Mucosa of descending colon (tissue), 3 donors: ENCODE measurements around the gene MCEMP1. TPM values are rescaled to one million over a fixed set of nuclear protein-coding genes. Genes with fewer than 3 reads are reported as not detected.

ENCODE experiments used
- ATAC-seq: fragments of 200-7000 bp; cut with Tn5 transposase; one replicate; pipeline ENCODE4 v1.9.1; 2020; ENCODE audit warnings: mild to moderate bottlenecking, moderate library complexity
- DNase-seq, 3 donors: peaks; one replicate each; pipeline ENCODE4 v3.0.0-alpha.2; 2020
- H3K36me3 ChIP-seq: fragments of 200-600 bp; one replicate; pipeline ENCODE4 v1.8.0; 2021; ENCODE audit warnings: low read depth, mild to moderate bottlenecking
- H3K4me1 ChIP-seq: fragments of 200-600 bp; one replicate; pipeline ENCODE4 v1.8.0; 2021; ENCODE audit warnings: low read depth, mild to moderate bottlenecking
- H3K4me3 ChIP-seq: fragments of 200-600 bp; one replicate; pipeline ENCODE4 v1.8.0; 2021; ENCODE audit warnings: mild to moderate bottlenecking
- H3K9me3 ChIP-seq: fragments of 200-600 bp; one replicate; pipeline ENCODE4 v1.8.0; 2021; ENCODE audit warnings: mild to moderate bottlenecking
- intact Hi-C, 2 donors: fragments of 100-400 bp; cut with DNase I in 1 of 2; cut with micrococcal nuclease in 1 of 2; formaldehyde crosslinking; loops; one replicate each; pipeline versions ENCODE4 v1.11.0 to v1.11.1; 2022; cut with DNase I, micrococcal nuclease
- total RNA-seq, 3 donors: library from RNA; stranded (reverse); fragmentation: NEBNext Ultra II Directional in 2 of 3; extraction: Animal tissue kit (Norgen Biotek cat#: 25700) in 2 of 3; gene quantifications; one replicate each; pipeline versions ENCODE4 v1.2.1 to v1.2.4, GENCODE V29; 2021 to 2023
- TF ChIP-seq, protein P1 (sequence below): fragments of 200-600 bp; IDR thresholded peaks from one replicate; pipeline ENCODE4 v1.8.0; 2022; ENCODE audit warnings: antibody characterized with exemption, mild to moderate bottlenecking
- donor health status: DM: no; HTN: no; CAD: no; lungs with moderate emphysema.
- donor health status: DM: no; HTN: no; CAD: no.
- donor health status: DM: no; HTN: yes; CAD: no.

The MCEMP1 gene
- total RNA-seq, 3 donors from 2014 or later: 0.36 to 0.38 TPM; not detected in 1

DNA sequence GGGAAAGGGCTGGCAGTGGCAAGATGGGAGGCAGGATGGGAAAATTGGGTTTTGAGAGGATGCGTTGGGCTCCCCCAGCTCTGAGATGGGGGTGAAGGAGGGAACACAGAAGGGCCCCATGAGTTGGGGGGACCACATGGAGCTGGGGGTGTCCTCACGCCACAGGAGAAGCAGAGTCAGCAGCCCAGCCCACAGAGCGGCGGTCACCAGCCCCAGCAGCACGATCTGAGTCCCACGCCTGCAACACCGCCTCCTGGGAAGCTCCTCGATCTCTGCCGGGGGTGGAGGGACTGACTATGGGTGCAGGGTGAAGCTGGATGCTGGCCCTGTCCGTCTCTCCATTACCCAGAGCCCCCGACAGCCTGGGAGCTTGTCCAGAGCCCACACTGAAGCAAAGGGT, 21.7 kb downstream of the MCEMP1 start:
- TF ChIP-seq, protein P1, sequence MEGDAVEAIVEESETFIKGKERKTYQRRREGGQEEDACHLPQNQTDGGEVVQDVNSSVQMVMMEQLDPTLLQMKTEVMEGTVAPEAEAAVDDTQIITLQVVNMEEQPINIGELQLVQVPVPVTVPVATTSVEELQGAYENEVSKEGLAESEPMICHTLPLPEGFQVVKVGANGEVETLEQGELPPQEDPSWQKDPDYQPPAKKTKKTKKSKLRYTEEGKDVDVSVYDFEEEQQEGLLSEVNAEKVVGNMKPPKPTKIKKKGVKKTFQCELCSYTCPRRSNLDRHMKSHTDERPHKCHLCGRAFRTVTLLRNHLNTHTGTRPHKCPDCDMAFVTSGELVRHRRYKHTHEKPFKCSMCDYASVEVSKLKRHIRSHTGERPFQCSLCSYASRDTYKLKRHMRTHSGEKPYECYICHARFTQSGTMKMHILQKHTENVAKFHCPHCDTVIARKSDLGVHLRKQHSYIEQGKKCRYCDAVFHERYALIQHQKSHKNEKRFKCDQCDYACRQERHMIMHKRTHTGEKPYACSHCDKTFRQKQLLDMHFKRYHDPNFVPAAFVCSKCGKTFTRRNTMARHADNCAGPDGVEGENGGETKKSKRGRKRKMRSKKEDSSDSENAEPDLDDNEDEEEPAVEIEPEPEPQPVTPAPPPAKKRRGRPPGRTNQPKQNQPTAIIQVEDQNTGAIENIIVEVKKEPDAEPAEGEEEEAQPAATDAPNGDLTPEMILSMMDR: no peak
- no peaks in the 10 kb centered on the region for H3K36me3 ChIP-seq
- H3K4me3 ChIP-seq: no peak overlapping the region
- intact Hi-C loops: no loop called here
- no peaks in the 10 kb centered on the region for H3K4me1 ChIP-seq
- DNase-seq (no peak), ATAC-seq (no peak)
- no peaks in the 10 kb centered on the region for H3K9me3 ChIP-seq

DNA sequence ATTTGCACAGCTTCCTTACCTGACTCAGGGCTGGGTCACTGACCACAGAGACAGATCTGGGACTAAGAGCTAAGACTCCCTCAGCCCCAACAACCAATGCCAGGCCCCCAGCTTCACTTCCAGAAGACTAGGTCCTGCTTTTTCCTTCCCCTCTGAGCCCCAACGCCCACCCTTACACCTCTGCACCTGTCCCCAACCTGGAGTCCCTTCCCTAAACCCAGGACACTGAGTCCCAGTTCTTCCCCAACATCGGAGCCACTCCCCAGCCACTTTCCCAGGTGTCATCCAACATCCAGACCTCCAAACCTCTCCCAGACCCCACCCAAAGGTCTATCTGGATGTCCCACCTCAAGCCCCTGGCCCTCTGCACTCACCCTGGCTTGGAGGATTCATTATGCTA, 22.1 kb downstream of the MCEMP1 start:
- TF ChIP-seq, protein P1: no peak
- Histone ChIP-seq H3K4me1 (no peaks in the 10 kb centered on the region), H3K9me3 (no peaks in the 10 kb centered on the region), H3K36me3 (no peaks in the 10 kb centered on the region), H3K4me3 (no peak overlapping the region)
- DNase-seq (no peak), ATAC-seq (no peak)
- intact Hi-C loops: no loop called here

DNA sequence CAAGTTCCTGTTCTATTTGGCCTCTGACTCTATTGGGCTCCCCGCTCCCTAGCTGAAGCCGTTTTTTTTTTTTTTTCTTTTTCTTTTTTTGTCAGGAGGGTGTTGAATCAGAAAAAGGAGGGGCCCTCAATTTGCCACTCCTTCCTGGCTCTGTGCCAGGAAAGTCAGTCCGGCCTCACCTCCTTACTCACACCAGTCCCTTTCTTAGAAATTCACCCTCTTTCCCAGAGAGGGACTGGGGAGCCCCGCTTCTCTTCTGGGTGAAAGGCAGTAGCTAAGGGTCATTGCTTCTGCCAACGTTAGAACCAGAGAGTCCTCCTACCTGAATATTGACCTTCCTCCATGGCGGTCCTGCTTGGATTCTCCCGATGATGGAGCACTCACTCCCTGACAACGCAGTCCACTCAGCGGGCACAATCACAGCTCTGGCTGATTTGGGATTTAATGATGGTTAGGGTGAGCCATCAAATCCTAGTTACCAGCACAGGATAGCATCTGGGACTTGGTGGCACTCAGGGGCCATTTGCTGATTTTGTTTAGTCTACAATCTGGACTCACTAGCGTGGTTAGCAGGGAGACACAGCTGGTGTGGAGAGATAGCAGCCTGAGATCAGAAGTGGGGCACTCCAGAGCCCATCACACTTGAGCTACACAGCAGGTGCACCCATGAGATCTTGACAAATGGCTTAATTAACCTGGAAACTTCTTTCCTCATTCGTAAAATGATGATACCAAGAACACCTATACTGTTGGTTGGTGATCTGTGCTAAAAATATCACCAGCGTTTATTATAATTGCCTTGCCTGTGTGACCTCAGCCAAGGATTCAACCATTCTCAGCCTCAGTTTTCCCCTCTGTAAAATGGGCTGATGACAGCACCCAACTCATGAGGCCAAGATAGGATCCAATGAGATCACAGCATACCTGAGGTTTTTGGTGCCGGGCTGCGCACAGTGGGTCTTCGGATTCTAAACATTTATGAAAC, 22.8 kb downstream of the MCEMP1 start:
- H3K4me1 ChIP-seq: no peaks in the 10 kb centered on the region
- intact Hi-C loops: no loop called here
- no peaks in the 10 kb centered on the region for H3K9me3 ChIP-seq
- DNase-seq: no peak
- TF ChIP-seq, protein P1: no peak
- H3K4me3 ChIP-seq: no peak overlapping the region
- ATAC-seq: no peak
- H3K36me3 ChIP-seq: no peaks in the 10 kb centered on the region

DNA sequence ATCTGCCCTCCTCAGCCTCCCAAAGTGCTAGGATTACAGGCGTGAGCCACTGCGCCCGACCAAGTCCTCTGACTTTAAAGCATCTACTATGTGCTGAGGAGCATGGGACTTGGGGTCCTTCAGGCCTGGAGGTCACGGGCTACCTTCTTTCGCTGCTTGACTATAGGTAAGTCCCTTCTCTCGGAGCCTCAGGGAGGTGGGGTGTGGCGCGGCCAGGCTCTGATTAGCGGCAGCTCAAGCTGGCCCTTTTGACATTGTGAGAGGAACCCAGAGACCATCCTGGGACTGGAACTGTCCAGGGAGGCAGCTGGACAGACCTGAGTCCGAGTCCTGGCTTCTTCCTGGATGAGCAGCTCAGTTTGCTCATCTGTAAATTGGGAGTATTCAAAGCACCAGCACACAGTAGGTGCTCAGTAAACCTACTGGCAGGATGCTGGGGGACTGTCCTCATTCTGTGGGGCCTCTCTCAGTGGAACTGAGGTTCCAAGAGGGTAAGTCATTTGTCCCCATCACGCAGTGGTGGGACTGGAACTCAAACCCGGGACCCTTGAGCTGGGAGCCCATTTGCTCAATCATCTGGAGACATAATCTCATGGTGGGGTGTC, 24.3 kb downstream of the MCEMP1 start:
- Histone ChIP-seq H3K9me3 (no peaks in the 10 kb centered on the region), H3K36me3 (no peaks in the 10 kb centered on the region), H3K4me1 (no peaks in the 10 kb centered on the region), H3K4me3 (no peak overlapping the region)
- DNase-seq (no peak), ATAC-seq (no peak)
- intact Hi-C loops: no loop called here
- TF ChIP-seq, protein P1: no peak

DNA sequence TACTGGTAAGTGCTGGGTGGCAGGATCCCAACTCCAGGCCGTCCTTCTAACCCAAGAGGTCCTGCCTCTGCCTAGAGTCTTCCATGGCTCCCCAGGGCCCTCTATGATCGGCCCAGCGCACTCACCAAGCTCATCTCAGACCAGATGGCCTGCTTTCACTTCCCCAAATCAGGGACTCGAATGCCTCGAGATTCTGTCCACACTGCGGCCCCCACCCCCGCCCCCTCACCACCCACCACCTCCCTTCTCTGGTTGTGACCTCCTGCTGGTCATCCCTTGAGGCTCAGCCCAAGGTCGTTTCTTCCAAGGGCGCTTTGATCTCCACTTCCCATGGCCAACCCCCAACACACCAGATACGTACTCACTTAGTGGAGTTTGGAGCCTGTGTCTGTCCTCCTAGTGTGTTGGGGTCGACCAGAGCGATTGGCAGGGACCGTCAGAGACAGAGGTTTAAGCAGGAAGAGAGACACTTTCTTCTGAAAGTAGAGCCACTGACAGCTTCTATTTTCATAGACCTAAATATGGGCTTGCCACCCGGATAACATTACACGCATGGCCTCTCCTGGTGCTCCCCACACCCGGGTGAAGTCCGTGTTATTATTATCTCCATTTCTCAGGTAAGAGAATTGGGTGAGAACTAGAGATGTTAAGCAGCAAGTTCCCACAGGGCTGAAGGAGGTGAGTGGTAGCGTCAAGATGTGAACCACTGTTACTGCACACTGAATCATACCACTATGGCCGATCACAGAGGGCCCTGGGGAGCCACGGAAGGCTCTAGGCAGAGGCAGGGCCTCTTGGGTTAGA, 25.0 kb downstream of the MCEMP1 start, which contains the start of gene FCER2:
TSS of gene FCER2 (minus strand) at position 478 of the 804 bp plus-strand sequence. CDS start 2,371 bp downstream, outside the sequence.
- H3K36me3 ChIP-seq: no peaks in the 10 kb centered on the region
- H3K9me3 ChIP-seq: no peaks in the 10 kb centered on the region
- TF ChIP-seq, protein P1: no peak
- ATAC-seq: peak; percentile 45
- H3K4me1 ChIP-seq: no peaks in the 10 kb centered on the region
- intact Hi-C loops: no loop called here
- no peak within 1 kb of the TSS for H3K4me3 ChIP-seq
- DNase-seq: peak in 1 of 3 donors; percentile 23
